Right lobe of liver (tissue), 6 donors: ENCODE measurements around the gene ZNF557. TPM values are rescaled to one million over a fixed set of nuclear protein-coding genes. Genes with fewer than 3 reads are reported as not detected.

ENCODE experiments used
- ATAC-seq, 4 donors: fragments of 200-7000 bp; cut with Tn5 transposase; one replicate each; pipeline ENCODE4 v1.9.1; 2020; ENCODE audit warnings: mild to moderate bottlenecking in 4 of 4, moderate library complexity in 4 of 4
- DNase-seq, 3 donors: peaks; one replicate each; pipeline ENCODE4 v3.0.0-alpha.2; 2020
- H3K27ac ChIP-seq, 3 donors: fragments of 200-600 bp; one replicate each; pipeline ENCODE4 v1.8.0; 2022
- H3K27me3 ChIP-seq, 2 donors: fragments of 200-600 bp; one replicate each; pipeline ENCODE4 v1.8.0; 2022
- H3K36me3 ChIP-seq, 4 donors: fragments of 200-600 bp; sonication (generic) in 1 of 4; one replicate each; pipeline versions ENCODE4 v1.5.1 to v1.8.0; 2017 to 2022; ENCODE audit warnings: control low read depth in 1 of 4
- H3K4me1 ChIP-seq, 4 donors: fragments of 200-600 bp; sonication (generic) in 1 of 4; one replicate each; pipeline versions ENCODE4 v1.5.1 to v1.8.0; 2017 to 2022; ENCODE audit warnings: control low read depth in 1 of 4
- H3K4me3 ChIP-seq, 3 donors: fragments of 200-600 bp; one replicate each; pipeline ENCODE4 v1.8.0; 2022
- H3K9me3 ChIP-seq, 4 donors: fragments of 200-600 bp; sonication (generic) in 1 of 4; one replicate each; pipeline versions ENCODE4 v1.5.1 to v1.8.0; 2017 to 2022; ENCODE audit warnings: control low read depth in 1 of 4
- POLR2A ChIP-seq: fragments of 450-650 bp; IDR thresholded peaks from one replicate; pipeline ENCODE4 v1.6.1; 2017; ENCODE audit warnings: antibody characterized with exemption, mild to moderate bottlenecking
- WGBS: methylation state at CpG from one replicate; pipeline ENCODE4 v1.1.6; 2018; ENCODE audit warnings: low coverage, low lambda C conversion rate; ENCODE audit not compliant: insufficient coverage; ENCODE audit errors: missing lambda C conversion rate; 5-methylcytosine and 5-hydroxymethylcytosine counted together
- intact Hi-C, 2 donors: fragments of 100-400 bp; cut with DNase I; formaldehyde crosslinking; loops; one replicate each; pipeline versions ENCODE4 v1.11.2 to v1.14.1; 2022
- total RNA-seq, 6 experiments: library from RNA; depleted of rRNA in 2 of 6; stranded (reverse); fragments of >200 nt in 2 of 6; fragmentation: NEBNext Ultra II Directional in 3 of 6; extraction: Animal tissue kit (Norgen Biotek cat#: 25700) in 3 of 6; gene quantifications; one replicate each; pipeline versions ENCODE4 v1.1.0 to v1.2.4, GENCODE V29; 2016 to 2023
- TF ChIP-seq, protein P1 (sequence below), 4 donors: fragments of 200-600 bp in 3 of 4; fragments of 450-650 bp in 1 of 4; IDR thresholded peaks; one replicate each; pipeline versions ENCODE4 v1.5.1 to v1.8.0; 2016 to 2022; ENCODE audit warnings: antibody characterized with exemption in 4 of 4, mild to moderate bottlenecking in 2 of 4
- donor health status: DM: no; HTN: yes; CAD: no.
- donor health status: DM: no; HTN: no; CAD: no.
- donor health status: DM: no; HTN: no; CAD: no.
- donor health status: DM: no; HTN: yes; CAD: no.
- donor health status: DM: no; HTN: yes; CAD: no.

Gene ZNF557
- total RNA-seq, 6 experiments from 2014 or later = 3.2 to 3.9 (median 3.5) TPM

GRCh38 chr19:7120499-7120898 lies 51.0 kb downstream of the ZNF557 start:
- DNase-seq (no peak), ATAC-seq (no peak)
- Histone ChIP-seq H3K27me3 (no peaks in the 10 kb centered on the region), H3K36me3 (peaks cover under 1 to 83% (median 42%) of the 10 kb centered on the region in 4 donors), H3K27ac (no peak overlapping the region), H3K4me3 (no peak overlapping the region), H3K9me3 (no peaks in the 10 kb centered on the region), H3K4me1 (no peaks in the 10 kb centered on the region)
- TF ChIP-seq, protein P1, sequence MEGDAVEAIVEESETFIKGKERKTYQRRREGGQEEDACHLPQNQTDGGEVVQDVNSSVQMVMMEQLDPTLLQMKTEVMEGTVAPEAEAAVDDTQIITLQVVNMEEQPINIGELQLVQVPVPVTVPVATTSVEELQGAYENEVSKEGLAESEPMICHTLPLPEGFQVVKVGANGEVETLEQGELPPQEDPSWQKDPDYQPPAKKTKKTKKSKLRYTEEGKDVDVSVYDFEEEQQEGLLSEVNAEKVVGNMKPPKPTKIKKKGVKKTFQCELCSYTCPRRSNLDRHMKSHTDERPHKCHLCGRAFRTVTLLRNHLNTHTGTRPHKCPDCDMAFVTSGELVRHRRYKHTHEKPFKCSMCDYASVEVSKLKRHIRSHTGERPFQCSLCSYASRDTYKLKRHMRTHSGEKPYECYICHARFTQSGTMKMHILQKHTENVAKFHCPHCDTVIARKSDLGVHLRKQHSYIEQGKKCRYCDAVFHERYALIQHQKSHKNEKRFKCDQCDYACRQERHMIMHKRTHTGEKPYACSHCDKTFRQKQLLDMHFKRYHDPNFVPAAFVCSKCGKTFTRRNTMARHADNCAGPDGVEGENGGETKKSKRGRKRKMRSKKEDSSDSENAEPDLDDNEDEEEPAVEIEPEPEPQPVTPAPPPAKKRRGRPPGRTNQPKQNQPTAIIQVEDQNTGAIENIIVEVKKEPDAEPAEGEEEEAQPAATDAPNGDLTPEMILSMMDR (IDR thresholded peaks at IDR 0.05) = no peak
- no peak for TF ChIP-seq POLR2A
- 85% methylated on average over 3 of the region's 10 CpGs for WGBS
- intact Hi-C loops = no loop called here

DNA sequence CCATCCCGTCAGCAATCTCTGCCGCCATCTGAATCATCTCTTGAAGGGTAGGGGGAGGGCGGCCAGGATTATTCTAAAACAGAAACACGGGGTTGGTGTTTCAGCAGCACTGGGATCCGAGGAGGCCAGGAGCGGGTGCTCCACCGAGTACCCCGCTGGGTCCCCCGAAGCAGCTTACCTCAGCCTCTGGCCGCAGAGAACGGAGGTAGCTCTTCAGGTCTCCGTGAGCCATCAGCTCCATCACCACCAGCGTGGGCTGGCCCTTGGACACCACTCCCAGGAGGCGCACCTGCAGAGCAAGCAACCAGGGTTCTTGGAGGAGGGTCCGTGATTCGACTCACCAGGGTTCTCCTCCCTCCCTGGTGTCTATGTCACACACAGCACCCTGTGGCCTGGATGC lies 53.2 kb downstream of the ZNF557 start:
- intact Hi-C loops = no loop called here
- ATAC-seq (peak in 1 of 4 donors; percentile 27), DNase-seq (no peak)
- no peaks in the 10 kb centered on the region for H3K4me1 ChIP-seq
- no peaks in the 10 kb centered on the region for H3K27me3 ChIP-seq
- H3K27ac ChIP-seq = no peak overlapping the region
- H3K36me3 ChIP-seq = peaks cover 6 to 87% (median 53%) of the 10 kb centered on the region in 4 donors
- TF ChIP-seq, protein P1 (IDR thresholded peaks at IDR 0.05) = no peak
- no peak for TF ChIP-seq POLR2A
- 90% methylated on average over 2 of the region's 16 CpGs for WGBS
- H3K9me3 ChIP-seq = peaks cover 0 to 6% (median 0%) of the 10 kb centered on the region in 4 donors
- H3K4me3 ChIP-seq = no peak overlapping the region

DNA sequence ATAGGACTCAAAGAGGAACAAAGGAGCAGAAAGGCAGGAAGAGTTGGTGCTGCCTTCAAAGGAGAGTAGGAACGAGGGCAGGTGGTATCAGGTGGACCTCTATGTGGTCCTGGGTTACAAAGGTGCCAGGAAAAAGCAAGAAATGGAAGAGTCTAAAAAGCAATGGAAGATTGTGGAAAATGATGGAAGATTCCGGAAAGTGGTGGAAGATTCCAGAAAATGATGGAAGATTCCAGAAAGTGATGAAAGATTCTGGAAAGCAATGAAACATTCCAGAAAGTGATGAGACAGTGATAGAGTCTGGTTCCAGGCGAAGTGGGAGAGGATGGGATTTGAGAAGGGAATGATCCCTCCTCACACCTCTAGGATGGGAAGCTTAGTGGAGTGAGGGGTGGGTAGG lies 55.3 kb downstream of the ZNF557 start:
- no peaks in the 10 kb centered on the region for H3K4me1 ChIP-seq
- H3K36me3 ChIP-seq = peaks cover 7 to 90% (median 64%) of the 10 kb centered on the region in 4 donors
- 63% methylated on average over 3 of the region's 3 CpGs for WGBS
- H3K9me3 ChIP-seq = peaks cover 0 to 6% (median 0%) of the 10 kb centered on the region in 4 donors
- DNase-seq = no peak
- intact Hi-C loops = no loop called here
- H3K4me3 ChIP-seq = no peak overlapping the region
- peak in 1 of 4 donors; percentile 26 for ATAC-seq
- no peak for TF ChIP-seq POLR2A
- TF ChIP-seq, protein P1 (IDR thresholded peaks at IDR 0.05) = no peak
- H3K27ac ChIP-seq = peak overlapping the region in 2 of 3 donors; percentile 55 to 69
- no peaks in the 10 kb centered on the region for H3K27me3 ChIP-seq

- Histone ChIP-seq H3K27ac (peak overlapping the region in 2 of 3 donors; percentile 55 to 69), H3K4me3 (no peak overlapping the region), H3K36me3 (peaks cover 12 to 90% (median 65%) of the 10 kb centered on the region in 4 donors), H3K9me3 (peaks cover 0 to 6% (median 0%) of the 10 kb centered on the region in 4 donors), H3K4me1 (no peaks in the 10 kb centered on the region), H3K27me3 (no peaks in the 10 kb centered on the region)
- 86% methylated on average over 13 of the region's 16 CpGs for WGBS
- intact Hi-C loops = no loop called here
- ATAC-seq (peak in 1 of 4 donors; percentile 20), DNase-seq (no peak)
- TF ChIP-seq, protein P1 (IDR thresholded peaks at IDR 0.05) = no peak
- no peak for TF ChIP-seq POLR2A
Measured at GRCh38 chr19:7125221-7125620, 55.7 kb downstream of the ZNF557 start.
